ENCODE data around the gene ATP6V0C.

Gene ATP6V0C

DNA sequence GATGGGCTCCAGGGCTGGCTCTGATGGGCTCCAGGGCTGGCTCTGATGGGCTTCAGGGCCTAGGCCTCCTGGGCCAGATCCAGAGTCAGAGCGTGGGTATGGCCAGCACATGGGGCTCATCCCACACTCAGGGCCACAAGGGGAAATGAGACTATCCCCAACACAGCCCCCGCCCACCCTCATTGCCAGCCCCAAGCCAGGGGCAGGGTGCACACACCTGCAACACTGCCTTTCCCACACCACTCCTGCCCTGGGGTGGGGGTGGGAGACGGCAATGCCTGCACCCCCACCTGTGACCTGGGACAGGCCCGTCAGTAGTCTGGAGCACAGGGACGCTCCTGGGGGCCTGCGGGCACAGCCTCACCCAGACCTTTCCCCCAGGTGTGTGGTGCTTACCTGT is 14.3 kb upstream of the ATP6V0C start:
- TF ChIP-seq, protein P1, sequence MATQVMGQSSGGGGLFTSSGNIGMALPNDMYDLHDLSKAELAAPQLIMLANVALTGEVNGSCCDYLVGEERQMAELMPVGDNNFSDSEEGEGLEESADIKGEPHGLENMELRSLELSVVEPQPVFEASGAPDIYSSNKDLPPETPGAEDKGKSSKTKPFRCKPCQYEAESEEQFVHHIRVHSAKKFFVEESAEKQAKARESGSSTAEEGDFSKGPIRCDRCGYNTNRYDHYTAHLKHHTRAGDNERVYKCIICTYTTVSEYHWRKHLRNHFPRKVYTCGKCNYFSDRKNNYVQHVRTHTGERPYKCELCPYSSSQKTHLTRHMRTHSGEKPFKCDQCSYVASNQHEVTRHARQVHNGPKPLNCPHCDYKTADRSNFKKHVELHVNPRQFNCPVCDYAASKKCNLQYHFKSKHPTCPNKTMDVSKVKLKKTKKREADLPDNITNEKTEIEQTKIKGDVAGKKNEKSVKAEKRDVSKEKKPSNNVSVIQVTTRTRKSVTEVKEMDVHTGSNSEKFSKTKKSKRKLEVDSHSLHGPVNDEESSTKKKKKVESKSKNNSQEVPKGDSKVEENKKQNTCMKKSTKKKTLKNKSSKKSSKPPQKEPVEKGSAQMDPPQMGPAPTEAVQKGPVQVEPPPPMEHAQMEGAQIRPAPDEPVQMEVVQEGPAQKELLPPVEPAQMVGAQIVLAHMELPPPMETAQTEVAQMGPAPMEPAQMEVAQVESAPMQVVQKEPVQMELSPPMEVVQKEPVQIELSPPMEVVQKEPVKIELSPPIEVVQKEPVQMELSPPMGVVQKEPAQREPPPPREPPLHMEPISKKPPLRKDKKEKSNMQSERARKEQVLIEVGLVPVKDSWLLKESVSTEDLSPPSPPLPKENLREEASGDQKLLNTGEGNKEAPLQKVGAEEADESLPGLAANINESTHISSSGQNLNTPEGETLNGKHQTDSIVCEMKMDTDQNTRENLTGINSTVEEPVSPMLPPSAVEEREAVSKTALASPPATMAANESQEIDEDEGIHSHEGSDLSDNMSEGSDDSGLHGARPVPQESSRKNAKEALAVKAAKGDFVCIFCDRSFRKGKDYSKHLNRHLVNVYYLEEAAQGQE (IDR thresholded peaks at IDR 0.05; ENCODE audit: insufficient replicate concordance, low read depth), result no peak
- TF ChIP-seq, protein P2, sequence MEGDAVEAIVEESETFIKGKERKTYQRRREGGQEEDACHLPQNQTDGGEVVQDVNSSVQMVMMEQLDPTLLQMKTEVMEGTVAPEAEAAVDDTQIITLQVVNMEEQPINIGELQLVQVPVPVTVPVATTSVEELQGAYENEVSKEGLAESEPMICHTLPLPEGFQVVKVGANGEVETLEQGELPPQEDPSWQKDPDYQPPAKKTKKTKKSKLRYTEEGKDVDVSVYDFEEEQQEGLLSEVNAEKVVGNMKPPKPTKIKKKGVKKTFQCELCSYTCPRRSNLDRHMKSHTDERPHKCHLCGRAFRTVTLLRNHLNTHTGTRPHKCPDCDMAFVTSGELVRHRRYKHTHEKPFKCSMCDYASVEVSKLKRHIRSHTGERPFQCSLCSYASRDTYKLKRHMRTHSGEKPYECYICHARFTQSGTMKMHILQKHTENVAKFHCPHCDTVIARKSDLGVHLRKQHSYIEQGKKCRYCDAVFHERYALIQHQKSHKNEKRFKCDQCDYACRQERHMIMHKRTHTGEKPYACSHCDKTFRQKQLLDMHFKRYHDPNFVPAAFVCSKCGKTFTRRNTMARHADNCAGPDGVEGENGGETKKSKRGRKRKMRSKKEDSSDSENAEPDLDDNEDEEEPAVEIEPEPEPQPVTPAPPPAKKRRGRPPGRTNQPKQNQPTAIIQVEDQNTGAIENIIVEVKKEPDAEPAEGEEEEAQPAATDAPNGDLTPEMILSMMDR (IDR thresholded peaks at IDR 0.05; ENCODE audit: insufficient read depth, low read length), result no peak
- TF ChIP-seq SPI1 (IDR thresholded peaks at IDR 0.05; ENCODE audit: borderline replicate concordance, low read depth) (no peak), POLR2AphosphoS5 (IDR thresholded peaks at IDR 0.05; ENCODE audit: low read depth) (no peak), GABPA (IDR thresholded peaks at IDR 0.05; ENCODE audit: low read depth) (no peak)
- Histone ChIP-seq H3K27ac (replicated peaks) (no peak overlapping the region), H3K27me3 (ENCODE audit: insufficient read depth, poor library complexity, severe bottlenecking) (no peaks in the 10 kb centered on the region), H3K4me3 (replicated peaks; ENCODE audit: insufficient read depth, low read length) (no peak overlapping the region)
- no peak for DNase-seq (ENCODE audit: low read depth in 1 of 2, low spot score in 1 of 2)

DNA sequence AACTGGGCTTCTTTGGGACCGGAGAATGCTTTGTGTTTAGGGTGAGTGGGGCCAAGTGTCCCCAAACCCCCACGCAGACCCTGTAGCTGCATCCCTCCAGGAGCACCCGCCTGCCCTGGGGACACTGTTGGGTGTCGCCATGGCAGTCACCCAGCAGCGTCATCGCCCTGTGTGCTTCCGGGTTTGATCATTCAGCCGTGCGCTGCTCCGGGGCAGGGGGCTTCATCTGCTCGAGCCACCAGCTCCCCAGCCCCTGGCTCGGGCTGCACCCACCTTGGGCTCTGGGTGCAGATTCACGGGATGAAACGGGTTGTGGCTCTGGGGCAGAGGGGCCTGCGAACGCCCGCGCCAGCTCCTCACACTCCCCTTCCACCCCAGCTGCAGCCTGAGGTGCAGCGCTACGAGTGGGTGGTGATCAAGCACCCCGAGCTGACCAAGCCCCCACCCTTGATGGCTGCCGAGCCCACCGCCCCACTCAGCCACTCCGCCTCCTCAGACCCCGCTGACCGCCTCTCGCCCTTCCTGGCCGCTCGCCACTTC is 13.8 kb upstream of the ATP6V0C start:
- no peak for DNase-seq (ENCODE audit: low read depth in 1 of 2, low spot score in 1 of 2)
- H3K27ac ChIP-seq (replicated peaks), result no peak overlapping the region
- H3K4me3 ChIP-seq (replicated peaks; ENCODE audit: insufficient read depth, low read length), result no peak overlapping the region
- TF ChIP-seq, protein P1 (IDR thresholded peaks at IDR 0.05; ENCODE audit: insufficient replicate concordance, low read depth), result no peak
- TF ChIP-seq POLR2AphosphoS5 (IDR thresholded peaks at IDR 0.05; ENCODE audit: low read depth) (no peak), SPI1 (IDR thresholded peaks at IDR 0.05; ENCODE audit: borderline replicate concordance, low read depth) (no peak), GABPA (IDR thresholded peaks at IDR 0.05; ENCODE audit: low read depth) (no peak)
- TF ChIP-seq, protein P2 (IDR thresholded peaks at IDR 0.05; ENCODE audit: insufficient read depth, low read length), result no peak
- no peaks in the 10 kb centered on the region for H3K27me3 ChIP-seq (ENCODE audit: insufficient read depth, poor library complexity, severe bottlenecking)

DNA sequence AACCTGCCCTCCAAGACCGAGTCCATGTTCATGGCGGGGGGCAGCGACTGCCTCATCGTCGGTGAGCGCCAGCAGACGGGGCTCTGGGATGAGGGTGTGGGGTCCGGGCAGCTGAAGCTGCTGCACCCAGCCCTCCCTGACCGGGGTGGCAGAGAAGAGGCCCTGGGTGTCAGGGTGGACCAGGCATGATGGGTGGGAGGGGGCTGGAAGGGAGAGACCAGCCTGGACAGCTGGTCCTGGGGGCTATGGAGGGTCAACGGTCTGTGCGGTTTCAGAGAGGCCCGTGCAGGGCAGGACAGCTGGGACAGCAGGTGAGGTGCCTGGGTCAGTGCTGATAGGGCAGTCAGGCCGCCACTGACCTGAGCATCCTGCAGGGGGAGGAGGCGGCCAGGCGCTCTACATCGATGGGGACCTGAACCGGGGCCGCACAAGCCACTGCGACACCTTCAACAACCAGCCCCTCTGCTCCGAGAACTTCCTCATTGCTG is 13.3 kb upstream of the ATP6V0C start:
- H3K27ac ChIP-seq (replicated peaks), result no peak overlapping the region
- DNase-seq (ENCODE audit: low read depth in 1 of 2, low spot score in 1 of 2), result no peak
- TF ChIP-seq GABPA (IDR thresholded peaks at IDR 0.05; ENCODE audit: low read depth), result no peak
- TF ChIP-seq, protein P2 (IDR thresholded peaks at IDR 0.05; ENCODE audit: insufficient read depth, low read length), result no peak
- no peak for TF ChIP-seq SPI1 (IDR thresholded peaks at IDR 0.05; ENCODE audit: borderline replicate concordance, low read depth)
- TF ChIP-seq, protein P1 (IDR thresholded peaks at IDR 0.05; ENCODE audit: insufficient replicate concordance, low read depth), result no peak
- no peak overlapping the region for H3K4me3 ChIP-seq (replicated peaks; ENCODE audit: insufficient read depth, low read length)
- no peaks in the 10 kb centered on the region for H3K27me3 ChIP-seq (ENCODE audit: insufficient read depth, poor library complexity, severe bottlenecking)
